ENCODE measurements around the gene MVP.

DNA sequence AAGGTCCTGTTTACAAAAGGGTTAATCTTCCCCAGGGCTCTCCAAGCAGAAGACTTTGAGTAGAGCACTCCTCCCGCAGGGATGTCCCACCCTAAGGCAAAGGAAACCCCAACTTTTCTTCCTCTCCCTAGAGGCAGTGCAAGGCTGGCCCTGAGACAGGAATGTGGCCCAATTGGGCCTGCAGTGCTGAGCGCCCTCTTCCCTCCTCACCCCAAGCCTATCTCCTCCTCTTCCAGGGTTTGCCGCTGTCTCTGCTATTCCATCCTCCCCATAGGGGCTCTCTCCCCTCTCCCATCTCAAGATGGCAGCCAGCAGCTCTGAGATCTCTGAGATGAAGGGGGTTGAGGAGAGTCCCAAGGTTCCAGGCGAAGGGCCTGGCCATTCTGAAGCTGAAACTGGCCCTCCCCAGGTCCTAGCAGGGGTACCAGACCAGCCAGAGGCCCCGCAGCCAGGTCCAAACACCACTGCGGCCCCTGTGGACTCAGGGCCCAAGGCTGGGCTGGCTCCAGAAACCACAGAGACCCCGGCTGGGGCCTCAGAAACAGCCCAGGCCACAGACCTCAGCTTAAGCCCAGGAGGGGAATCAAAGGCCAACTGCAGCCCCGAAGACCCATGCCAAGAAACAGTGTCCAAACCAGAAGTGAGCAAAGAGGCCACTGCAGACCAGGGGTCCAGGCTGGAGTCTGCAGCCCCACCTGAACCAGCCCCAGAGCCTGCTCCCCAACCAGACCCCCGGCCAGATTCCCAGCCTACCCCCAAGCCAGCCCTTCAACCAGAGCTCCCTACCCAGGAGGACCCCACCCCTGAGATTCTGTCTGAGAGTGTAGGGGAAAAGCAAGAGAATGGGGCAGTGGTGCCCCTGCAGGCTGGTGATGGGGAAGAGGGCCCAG, 7.3 kb upstream of the MVP start:
- TF ChIP-seq, protein P1, sequence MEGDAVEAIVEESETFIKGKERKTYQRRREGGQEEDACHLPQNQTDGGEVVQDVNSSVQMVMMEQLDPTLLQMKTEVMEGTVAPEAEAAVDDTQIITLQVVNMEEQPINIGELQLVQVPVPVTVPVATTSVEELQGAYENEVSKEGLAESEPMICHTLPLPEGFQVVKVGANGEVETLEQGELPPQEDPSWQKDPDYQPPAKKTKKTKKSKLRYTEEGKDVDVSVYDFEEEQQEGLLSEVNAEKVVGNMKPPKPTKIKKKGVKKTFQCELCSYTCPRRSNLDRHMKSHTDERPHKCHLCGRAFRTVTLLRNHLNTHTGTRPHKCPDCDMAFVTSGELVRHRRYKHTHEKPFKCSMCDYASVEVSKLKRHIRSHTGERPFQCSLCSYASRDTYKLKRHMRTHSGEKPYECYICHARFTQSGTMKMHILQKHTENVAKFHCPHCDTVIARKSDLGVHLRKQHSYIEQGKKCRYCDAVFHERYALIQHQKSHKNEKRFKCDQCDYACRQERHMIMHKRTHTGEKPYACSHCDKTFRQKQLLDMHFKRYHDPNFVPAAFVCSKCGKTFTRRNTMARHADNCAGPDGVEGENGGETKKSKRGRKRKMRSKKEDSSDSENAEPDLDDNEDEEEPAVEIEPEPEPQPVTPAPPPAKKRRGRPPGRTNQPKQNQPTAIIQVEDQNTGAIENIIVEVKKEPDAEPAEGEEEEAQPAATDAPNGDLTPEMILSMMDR (IDR thresholded peaks at IDR 0.05), result no peak
- TF ChIP-seq EP300 (IDR thresholded peaks at IDR 0.05) (no peak), POLR2A (IDR thresholded peaks at IDR 0.05; ENCODE audit: low read depth) (no peak), POLR2AphosphoS5 (IDR thresholded peaks at IDR 0.05) (no peak)
